ENCODE data around the gene SH2D1A. TPM values are rescaled to one million over a fixed set of nuclear protein-coding genes. Genes with fewer than 3 reads are reported as not detected.
"Not testable (repeated sequence)": the region's sequence is repeated elsewhere in the genome, so short reads cannot be mapped to it uniquely, and the experiment has no call there.

The SH2D1A gene
- total RNA-seq: 0.74 TPM

- no peaks in the 10 kb centered on the region for H3K27me3 ChIP-seq
- no peaks in the 10 kb centered on the region for H3K4me1 ChIP-seq
- no peaks in the 10 kb centered on the region for H3K9me3 ChIP-seq
- intact Hi-C loops (cut with DNase I): no loop called here
- H3K4me3 ChIP-seq: peak within 1 kb of the TSS in 1 of 2 donors; percentile 11
- H3K36me3 ChIP-seq: no peaks in the 10 kb centered on the region
- H3K27ac ChIP-seq: no peak within 1 kb of the TSS
- no peak for DNase-seq (ENCODE audit: extremely low spot score in 2 of 2)
- TF ChIP-seq POLR2A (IDR thresholded peaks at IDR 0.05): no peak
- no peak for TF ChIP-seq POLR2AphosphoS5 (IDR thresholded peaks at IDR 0.05; ENCODE audit: insufficient read depth in 1 of 2, low read depth in 1 of 2)
- TF ChIP-seq CTCF (IDR thresholded peaks at IDR 0.05): no peak
Observed at GRCh38 chrX:124346117-124346876, at the start of gene SH2D1A. TSS of gene SH2D1A (plus strand) at chrX:124346563. CDS start at chrX:124346643, 80 bp downstream.

GRCh38 chrX:124299323-124299722, 47.0 kb upstream of the SH2D1A start:
- H3K36me3 ChIP-seq; intact Hi-C loops (cut with DNase I); H3K9me3 ChIP-seq; DNase-seq (ENCODE audit: extremely low spot score in 2 of 2); H3K27me3 ChIP-seq; H3K4me1 ChIP-seq; H3K4me3 ChIP-seq; H3K27ac ChIP-seq: not testable (repeated sequence)

DNA sequence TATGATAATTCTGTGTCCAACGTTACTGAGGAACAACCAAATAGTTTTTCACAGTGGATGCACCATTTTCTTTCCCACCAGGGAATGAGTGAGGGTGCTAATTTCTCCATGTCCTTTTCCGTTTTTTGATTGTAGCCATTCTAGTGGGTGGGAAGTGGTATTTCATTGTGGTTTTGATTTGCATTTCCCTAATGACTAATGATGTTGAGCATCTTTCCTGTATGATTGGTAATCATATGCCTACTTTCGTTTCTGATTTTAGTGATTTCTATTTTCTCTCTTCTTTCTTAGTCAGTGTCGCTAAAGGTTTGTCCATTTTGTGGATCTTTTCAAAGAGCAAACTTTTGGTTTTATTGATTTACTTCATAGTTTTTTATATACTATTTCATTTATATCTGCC, 46.0 kb upstream of the SH2D1A start:
- TF ChIP-seq POLR2A (IDR thresholded peaks at IDR 0.05) (no peak), POLR2AphosphoS5 (IDR thresholded peaks at IDR 0.05; ENCODE audit: insufficient read depth in 1 of 2, low read depth in 1 of 2) (no peak), CTCF (IDR thresholded peaks at IDR 0.05) (no peak)
- Histone ChIP-seq H3K4me3 (no peak overlapping the region), H3K4me1 (no peaks in the 10 kb centered on the region), H3K27ac (no peak overlapping the region), H3K36me3 (no peaks in the 10 kb centered on the region), H3K9me3 (no peaks in the 10 kb centered on the region), H3K27me3 (no peaks in the 10 kb centered on the region)
- intact Hi-C loops (cut with DNase I): no loop called here
- no peak for DNase-seq (ENCODE audit: extremely low spot score in 2 of 2)

DNA sequence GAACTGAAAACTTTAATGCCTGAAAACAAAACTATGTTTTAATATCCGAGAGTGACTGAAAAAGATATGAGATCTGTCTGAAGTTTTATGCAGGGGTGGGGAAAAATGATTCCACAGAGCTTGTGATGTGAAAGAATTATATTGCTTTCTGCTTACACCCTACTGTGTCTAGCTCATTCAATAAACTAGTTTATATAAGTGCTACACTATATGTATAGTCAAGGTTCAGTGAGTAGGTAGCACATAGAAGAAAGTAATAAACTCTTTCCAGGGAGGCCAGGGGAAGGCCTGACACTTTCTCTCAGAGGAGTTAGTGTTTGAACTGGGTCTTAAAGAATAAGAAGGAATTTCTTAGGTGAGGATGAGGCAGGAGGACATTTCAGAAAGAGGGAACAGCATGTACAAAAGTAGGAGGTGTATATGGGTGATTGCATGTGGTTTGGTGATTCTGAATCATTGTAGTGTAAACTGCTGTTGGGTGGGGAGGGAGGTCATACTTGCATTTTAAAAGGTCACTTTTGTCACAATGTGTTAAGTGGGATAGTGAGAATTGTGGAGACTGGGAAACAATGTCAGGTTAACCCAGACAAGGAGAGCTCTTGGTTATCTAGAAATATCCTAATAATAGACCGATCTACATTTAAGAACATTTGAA, 39.0 kb upstream of the SH2D1A start:
- no peaks in the 10 kb centered on the region for H3K36me3 ChIP-seq
- H3K9me3 ChIP-seq: no peaks in the 10 kb centered on the region
- TF ChIP-seq POLR2AphosphoS5 (IDR thresholded peaks at IDR 0.05; ENCODE audit: insufficient read depth in 1 of 2, low read depth in 1 of 2) (no peak), CTCF (IDR thresholded peaks at IDR 0.05) (no peak), POLR2A (IDR thresholded peaks at IDR 0.05) (no peak)
- intact Hi-C loops (cut with DNase I): no loop called here
- H3K27ac ChIP-seq: no peak overlapping the region
- no peak overlapping the region for H3K4me3 ChIP-seq
- no peaks in the 10 kb centered on the region for H3K4me1 ChIP-seq
- H3K27me3 ChIP-seq: no peaks in the 10 kb centered on the region
- no peak for DNase-seq (ENCODE audit: extremely low spot score in 2 of 2)

DNA sequence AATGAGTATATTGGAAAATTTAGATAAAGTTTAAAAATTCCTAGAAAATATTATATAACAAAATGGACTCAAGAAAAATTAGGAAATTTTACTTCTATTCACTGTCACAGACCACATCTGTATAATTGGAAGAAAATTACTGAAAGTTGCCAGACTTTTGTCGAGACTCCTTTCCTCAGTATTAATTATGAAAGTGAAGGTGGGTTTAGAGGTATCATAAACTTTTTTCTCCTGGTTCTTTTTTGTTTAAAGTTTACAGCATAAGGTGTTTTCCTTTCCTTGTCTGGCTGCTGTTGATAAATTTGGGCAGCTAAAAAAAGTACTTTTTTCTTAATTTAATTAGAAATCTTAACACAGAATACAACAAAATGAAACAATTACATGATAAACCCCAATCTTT, 20.6 kb upstream of the SH2D1A start:
- Histone ChIP-seq H3K4me1 (no peaks in the 10 kb centered on the region), H3K27ac (no peak overlapping the region), H3K9me3 (no peaks in the 10 kb centered on the region), H3K4me3 (no peak overlapping the region), H3K36me3 (no peaks in the 10 kb centered on the region), H3K27me3 (no peaks in the 10 kb centered on the region)
- DNase-seq (ENCODE audit: extremely low spot score in 2 of 2): no peak
- intact Hi-C loops (cut with DNase I): loop anchor here (5.0 kb wide), 1 partner anchor 1228 kb away; no protein-coding TSS in a partner anchor
- no peak for TF ChIP-seq CTCF (IDR thresholded peaks at IDR 0.05)
- no peak for TF ChIP-seq POLR2AphosphoS5 (IDR thresholded peaks at IDR 0.05; ENCODE audit: insufficient read depth in 1 of 2, low read depth in 1 of 2)

All from vagina (tissue), 2 donors.